IMR-90 (cell line): ENCODE data around the gene MAPKAPK2. TPM values are rescaled to one million over a fixed set of nuclear protein-coding genes. Genes with fewer than 3 reads are reported as not detected.
A peak's percentile ranks its signal among the peaks of the same experiment; 100 is the strongest.

Source experiments
- ATAC-seq: fragments of 200-7000 bp; cut with Tn5 transposase; 2 replicates; pipeline ENCODE4 v1.9.1; 2020; ENCODE audit warnings: low read depth, mild to moderate bottlenecking, moderate library complexity
- BruUV-seq: library from RNA; stranded (reverse); fragments of 400-500 nt; replicated peaks from 2 replicates; lab custom pipeline; 2021; lab: Mats Ljungman, UMichigan
- CTCF ChIA-PET: fragments of 300-600 bp; formaldehyde crosslinking; extraction: SDS; loops from one replicate; lab custom pipeline; 2021; ENCODE audit warnings: antibody characterized with exemption; lab: Yijun Ruan, JAX
- POLR2A ChIA-PET: fragments of 300-600 bp; sonication (Branson Sonifier 250); formaldehyde crosslinking; loops from one replicate; lab custom pipeline; 2022; ENCODE audit warnings: antibody characterized with exemption; ENCODE audit not compliant: unreplicated experiment; lab: Charles Lee
- DNase-seq: peaks from one replicate; pipeline ENCODE4 v3.0.0; 2013
- H2AFZ ChIP-seq: replicated peaks from 2 replicates; pipeline ENCODE3; 2013; ENCODE audit warnings: low read length, mild to moderate bottlenecking; ENCODE audit not compliant: poor library complexity
- H2AK5ac ChIP-seq: 2 replicates; pipeline ENCODE4 v1.6.1; 2013; ENCODE audit warnings: low read depth, low read length, inconsistent platforms
- H2AK9ac ChIP-seq: replicated peaks from 2 replicates; pipeline ENCODE3; 2013; ENCODE audit warnings: mild to moderate bottlenecking, low read depth, low read length, moderate library complexity; ENCODE audit not compliant: poor library complexity
- H2BK120ac ChIP-seq: 2 replicates; pipeline ENCODE4 v1.6.1; 2013; ENCODE audit warnings: low read depth, low read length, inconsistent platforms
- H2BK15ac ChIP-seq: 3 replicates; pipeline ENCODE4 v1.6.1; 2013; ENCODE audit warnings: low read depth, low read length, inconsistent platforms
- H2BK20ac ChIP-seq: 2 replicates; pipeline ENCODE4 v1.6.1; 2013; ENCODE audit warnings: low read depth, mild to moderate bottlenecking, inconsistent platforms, low read length, moderate library complexity
- H2BK5ac ChIP-seq: 2 replicates; pipeline ENCODE4 v1.6.1; 2013; ENCODE audit warnings: mild to moderate bottlenecking, low read depth, low read length, inconsistent platforms; ENCODE audit not compliant: poor library complexity, severe bottlenecking
- H3K14ac ChIP-seq: replicated peaks from 2 replicates; pipeline ENCODE4 v1.6.1; 2013; ENCODE audit warnings: low read depth, low read length, inconsistent platforms
- H3K18ac ChIP-seq: 2 replicates; pipeline ENCODE4 v1.6.1; 2013; ENCODE audit warnings: low read depth, low read length, control low read depth
- H3K23ac ChIP-seq: 2 replicates; pipeline ENCODE4 v1.6.1; 2013; ENCODE audit warnings: low read depth, low read length, inconsistent platforms
- H3K27ac ChIP-seq: 2 replicates; pipeline ENCODE4 v1.5.1; 2013; ENCODE audit warnings: mild to moderate bottlenecking, control low read depth, low read length; ENCODE audit not compliant: insufficient read depth
- H3K27me3 ChIP-seq: 2 replicates; pipeline ENCODE4 v1.6.1; 2013; ENCODE audit warnings: low read length; ENCODE audit not compliant: control insufficient read depth, insufficient read depth
- H3K36me3 ChIP-seq: 2 replicates; pipeline ENCODE4 v1.6.1; 2013; ENCODE audit warnings: low read length, mixed read lengths; ENCODE audit not compliant: control insufficient read depth, insufficient read depth
- H3K4ac ChIP-seq: 2 replicates; pipeline ENCODE4 v1.6.1; 2013; ENCODE audit warnings: low read depth, low read length, inconsistent platforms
- H3K4me1 ChIP-seq: 2 replicates; pipeline ENCODE4 v1.6.1; 2013; ENCODE audit warnings: low read length, mixed read lengths; ENCODE audit not compliant: control insufficient read depth, insufficient read depth
- H3K4me2 ChIP-seq: 2 replicates; pipeline ENCODE4 v1.6.1; 2013; ENCODE audit warnings: low read depth, mild to moderate bottlenecking, control low read depth, low read length, moderate library complexity
- H3K4me3 ChIP-seq: 2 replicates; pipeline ENCODE4 v1.5.1; 2013; ENCODE audit warnings: low read depth, mild to moderate bottlenecking, control low read depth, low read length, moderate library complexity; ENCODE audit not compliant: insufficient read depth
- H3K56ac ChIP-seq: 2 replicates; pipeline ENCODE4 v1.6.1; 2013; ENCODE audit warnings: low read length, inconsistent platforms; ENCODE audit not compliant: insufficient read depth; ENCODE audit errors: extremely low read depth
- H3K79me1 ChIP-seq, 2 experiments: 2 replicates each; pipeline ENCODE4 v1.6.1; 2013; ENCODE audit warnings: low read length in 2 of 2, inconsistent platforms in 1 of 2, low read depth in 1 of 2
- H3K9ac ChIP-seq: 2 replicates; pipeline ENCODE4 v1.6.1; 2013; ENCODE audit warnings: low read depth, low read length, control low read depth
- H3K9me1 ChIP-seq: 2 replicates; pipeline ENCODE4 v1.6.1; 2013; ENCODE audit warnings: low read length, inconsistent platforms; ENCODE audit not compliant: insufficient read depth
- H3K9me3 ChIP-seq: 2 replicates; pipeline ENCODE4 v1.6.1; 2013; ENCODE audit warnings: low read length; ENCODE audit not compliant: control insufficient read depth, insufficient read depth
- H4K20me1 ChIP-seq: 2 replicates; pipeline ENCODE4 v1.6.1; 2013; ENCODE audit warnings: low read length, inconsistent platforms; ENCODE audit not compliant: insufficient read depth
- H4K5ac ChIP-seq: 2 replicates; pipeline ENCODE4 v1.6.1; 2013; ENCODE audit warnings: mild to moderate bottlenecking, low read depth, low read length, control low read depth
- H4K8ac ChIP-seq, 2 experiments: 2 replicates each; pipeline ENCODE4 v1.6.1; 2013; ENCODE audit warnings: low read depth in 2 of 2, low read length in 2 of 2, control low read depth in 1 of 2, inconsistent platforms in 1 of 2
- H4K91ac ChIP-seq: 2 replicates; pipeline ENCODE4 v1.6.1; 2013; ENCODE audit warnings: low read depth, low read length, inconsistent platforms; ENCODE audit not compliant: insufficient read depth
- BHLHE40 ChIP-seq: fragments of 150-350 bp; IDR thresholded peaks from 2 replicates; pipeline ENCODE4 v1.6.1; 2016; ENCODE audit warnings: mild to moderate bottlenecking, low read depth, low read length
- CEBPB ChIP-seq: IDR thresholded peaks from 2 replicates; pipeline ENCODE4 v1.6.1; 2012; ENCODE audit warnings: low read depth, low read length, improper control_type of control experiment
- ELK1 ChIP-seq: fragments of 150-350 bp; IDR thresholded peaks from 2 replicates; pipeline ENCODE4 v1.6.1; 2016; ENCODE audit warnings: low read depth, mild to moderate bottlenecking, low read length, moderate library complexity, borderline replicate concordance
- FOS ChIP-seq: fragments of 150-350 bp; IDR thresholded peaks from 2 replicates; pipeline ENCODE4 v1.6.1; 2016; ENCODE audit warnings: low read depth, low read length
- MAFK ChIP-seq: IDR thresholded peaks from 2 replicates; pipeline ENCODE4 v1.6.1; 2012; ENCODE audit warnings: low read depth, low read length, improper control_type of control experiment
- MXI1 ChIP-seq: IDR thresholded peaks from 2 replicates; pipeline ENCODE4 v1.6.1; 2012; ENCODE audit warnings: low read depth, mild to moderate bottlenecking, low read length, moderate library complexity, borderline replicate concordance
- NFE2L2 ChIP-seq: fragments of 150-350 bp; IDR thresholded peaks from 2 replicates; pipeline ENCODE4 v1.6.1; 2016; ENCODE audit warnings: low read depth, mild to moderate bottlenecking, low read length
- POLR2A ChIP-seq: IDR thresholded peaks from 2 replicates; pipeline ENCODE4 v1.6.1; 2012; ENCODE audit warnings: mild to moderate bottlenecking, low read depth, low read length
- RAD21 ChIP-seq: IDR thresholded peaks from 2 replicates; pipeline ENCODE4 v1.6.1; 2012; ENCODE audit warnings: low read length, improper control_type of control experiment
- RCOR1 ChIP-seq: IDR thresholded peaks from 2 replicates; pipeline ENCODE4 v1.6.1; 2012; ENCODE audit warnings: mild to moderate bottlenecking, low read length, improper control_type of control experiment; ENCODE audit not compliant: insufficient replicate concordance
- RFX5 ChIP-seq: IDR thresholded peaks from 2 replicates; pipeline ENCODE4 v1.8.0; 2012; ENCODE audit warnings: low read depth, mild to moderate bottlenecking, low read length, moderate library complexity
- WGBS, 2 experiments: methylation state at CpG; one replicate each; pipeline versions ENCODE4 v1.1.5 to v1.1.7; 2013; ENCODE audit warnings: missing lambda C conversion rate in 2 of 2; ENCODE audit not compliant: insufficient read length in 1 of 2; ENCODE audit errors: extremely low coverage in 2 of 2; 5-methylcytosine and 5-hydroxymethylcytosine counted together
- dilution Hi-C: fragments of 300-500 bp; cut with HindIII; formaldehyde crosslinking; loops from one replicate; pipeline ENCODE4 v1.14.3; 2018; ENCODE audit warnings: low sequenced_read_pairs; ENCODE audit not compliant: unreplicated experiment
- in situ Hi-C: fragments of 300-500 bp; cut with MboI; formaldehyde crosslinking; loops from 3 replicates; pipeline ENCODE4 v1.14.3; 2019; ENCODE audit warnings: low sequenced_read_pairs, inconsistent platforms, mixed read lengths
- intact Hi-C: fragments of 100-400 bp; cut with micrococcal nuclease; formaldehyde crosslinking; loops from 2 replicates; pipeline ENCODE4 v1.10.0; 2022
- polyA plus RNA-seq, 3 experiments: library from polyadenylated mRNA; depleted of rRNA; stranded (reverse); fragments of >200 nt; gene quantifications; 2 replicates each; pipeline ENCODE4 v1.2.3, GENCODE V29; 2012; ENCODE audit warnings: low replicate concordance in 1 of 3
- total RNA-seq: library from RNA; depleted of rRNA; stranded (reverse); fragments of >200 nt; gene quantifications from 2 replicates; pipeline ENCODE4 v1.2.3, GENCODE V29; 2012
- TF ChIP-seq, protein P1 (sequence below): fragments of 150-350 bp; IDR thresholded peaks from 2 replicates; pipeline ENCODE4 v1.6.1; 2017; ENCODE audit warnings: mild to moderate bottlenecking, antibody characterized with exemption, low read length, low read depth

Gene MAPKAPK2
- total and polyA plus RNA-seq, 2 of the 4 experiments (the other 2 are of a cell fraction), result 56.5 to 66.4 TPM

- peak within 1 kb of the TSS; percentile 100 for H3K4me2 ChIP-seq
- peak within 1 kb of the TSS; percentile 97 for H3K23ac ChIP-seq
- 0 out of 2 replicates have a peak within 1 kb of the TSS, but pooled peaks have one; percentile 42 for H2BK20ac ChIP-seq
- H3K9ac ChIP-seq, result peak within 1 kb of the TSS; percentile 61
- peaks cover 8% of the 10 kb centered on the region for H3K4me1 ChIP-seq
- in situ Hi-C loops (no loop called here), dilution Hi-C loops (no loop called here), intact Hi-C loops (loop anchor here (2.0 to 10.0 kb wide), 2 partner anchors 79 to 349 kb away; no protein-coding TSS in a partner anchor)
- no peaks in the 10 kb centered on the region; the same call in 1 of the 2 replicates for H3K36me3 ChIP-seq
- H4K91ac ChIP-seq, result peak within 1 kb of the TSS; percentile 75
- BruUV-seq, result no TSS peak
- peak within 1 kb of the TSS; percentile 95 for H2AFZ ChIP-seq
- DNase-seq, result peak; percentile 92
- H3K14ac ChIP-seq, result peak within 1 kb of the TSS; percentile 85; the same call in 1 of the 2 replicates
- H2BK5ac ChIP-seq, result peak within 1 kb of the TSS; percentile 80
- peak within 1 kb of the TSS; percentile 27; the same call in 1 of the 2 replicates for H2AK5ac ChIP-seq
- POLR2A ChIA-PET, result interaction anchor here (1.5 kb wide), 1 partner anchor 29 kb away, joined by 4 read pairs; no protein-coding TSS in a partner anchor
- H2BK120ac ChIP-seq, result peak within 1 kb of the TSS; percentile 70
- H3K27me3 ChIP-seq, result no peaks in the 10 kb centered on the region
- H3K27ac ChIP-seq, result peak within 1 kb of the TSS; percentile 69
- 0 out of 2 replicates have a peak, but pooled peaks cover 3% of the 10 kb centered on the region for H3K9me1 ChIP-seq
- peak within 1 kb of the TSS; percentile 86 for H2AK9ac ChIP-seq
- peak within 1 kb of the TSS; percentile 89 for H3K4ac ChIP-seq
- peaks cover 0 to 25% of the 10 kb centered on the region in 2 experiments; a peak in 3 of 4 replicates for H3K79me1 ChIP-seq
- H3K56ac ChIP-seq, result peak within 1 kb of the TSS; percentile 49
- ATAC-seq, result peak; percentile 88
- CTCF ChIA-PET, result interaction anchor here (0.6 to 4.1 kb wide), 7 partner anchors 14 to 174 kb away, joined by 3 to 37 read pairs (median 5); no protein-coding TSS in a partner anchor
- H3K9me3 ChIP-seq, result no peaks in the 10 kb centered on the region
- H3K4me3 ChIP-seq, result peak within 1 kb of the TSS; percentile 94
- H3K18ac ChIP-seq, result peak within 1 kb of the TSS; percentile 58
- H4K5ac ChIP-seq, result peak within 1 kb of the TSS; percentile 44
- peak within 1 kb of the TSS; percentile 73 to 91 for H4K8ac ChIP-seq
- no peaks in the 10 kb centered on the region for H4K20me1 ChIP-seq
- WGBS, 2 experiments, result 0% methylated on average over 27 of the region's 84 CpGs; no CpG with 5 or more reads in 1 of the 2 experiments
- H2BK15ac ChIP-seq, result peak within 1 kb of the TSS; percentile 77; the same call in 1 of the 3 replicates
- no peak for TF ChIP-seq NFE2L2
- peak; percentile 97 for TF ChIP-seq MXI1
- peak; percentile 96 for TF ChIP-seq POLR2A
- no peak for TF ChIP-seq ELK1
- TF ChIP-seq RAD21, result no peak
- no peak for TF ChIP-seq MAFK
- TF ChIP-seq BHLHE40, result peak; percentile 45; the same call in 1 of the 2 replicates
- no peak for TF ChIP-seq CEBPB
- no peak for TF ChIP-seq RFX5
- TF ChIP-seq RCOR1, result no peak
- TF ChIP-seq, protein P1, sequence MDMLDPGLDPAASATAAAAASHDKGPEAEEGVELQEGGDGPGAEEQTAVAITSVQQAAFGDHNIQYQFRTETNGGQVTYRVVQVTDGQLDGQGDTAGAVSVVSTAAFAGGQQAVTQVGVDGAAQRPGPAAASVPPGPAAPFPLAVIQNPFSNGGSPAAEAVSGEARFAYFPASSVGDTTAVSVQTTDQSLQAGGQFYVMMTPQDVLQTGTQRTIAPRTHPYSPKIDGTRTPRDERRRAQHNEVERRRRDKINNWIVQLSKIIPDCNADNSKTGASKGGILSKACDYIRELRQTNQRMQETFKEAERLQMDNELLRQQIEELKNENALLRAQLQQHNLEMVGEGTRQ, result peak; percentile 72
- no peak for TF ChIP-seq FOS
Measured at GRCh38 chr1:206635080-206635977, 49.4 kb upstream of the MAPKAPK2 start, which contains the start of gene DYRK3. Gene DYRK3, plus strand, starts transcription at chr1:206635536. Its CDS starts 168 bp downstream, at chr1:206635704.
